ENCODE results near the gene TRIM62. TPM values are rescaled to one million over a fixed set of nuclear protein-coding genes. Genes with fewer than 3 reads are reported as not detected.

The TRIM62 gene
- total RNA-seq, 1 donor from 2014 or later, result 14.0 TPM

GRCh38 chr1:33150522-33150921, 31.3 kb downstream of the TRIM62 start:
- no peak for DNase-seq (ENCODE audit: extremely low spot score, unreplicated experiment)
- Mint-ChIP-seq H3K36me3 (peaks cover 14% of the 10 kb centered on the region), H3K4me3 (peak overlapping the region; percentile 3), H3K4me1 (ENCODE audit: unreplicated experiment) (peaks cover 38% of the 10 kb centered on the region), H3K27me3 (no peaks in the 10 kb centered on the region), H3K9me3 (no peaks in the 10 kb centered on the region), H3K27ac (peak overlapping the region; percentile 52)
- no peak for TF ChIP-seq CTCF (conservative IDR thresholded peaks at IDR 0.05)

GRCh38 chr1:33149453-33150190, 32.2 kb downstream of the TRIM62 start:
- Mint-ChIP-seq H3K4me1 (ENCODE audit: unreplicated experiment) (peaks cover 34% of the 10 kb centered on the region), H3K27ac (peak overlapping the region; percentile 52), H3K9me3 (no peaks in the 10 kb centered on the region), H3K36me3 (peaks cover 11% of the 10 kb centered on the region), H3K27me3 (no peaks in the 10 kb centered on the region), H3K4me3 (no peak overlapping the region)
- TF ChIP-seq CTCF (conservative IDR thresholded peaks at IDR 0.05), result no peak
- no peak for DNase-seq (ENCODE audit: extremely low spot score, unreplicated experiment)

- H3K4me1 Mint-ChIP-seq (ENCODE audit: unreplicated experiment), result peaks cover 30% of the 10 kb centered on the region
- H3K27me3 Mint-ChIP-seq, result no peaks in the 10 kb centered on the region
- H3K9me3 Mint-ChIP-seq, result no peaks in the 10 kb centered on the region
- peaks cover 6% of the 10 kb centered on the region for H3K36me3 Mint-ChIP-seq
- TF ChIP-seq CTCF (conservative IDR thresholded peaks at IDR 0.05), result no peak
- H3K27ac Mint-ChIP-seq, result no peak overlapping the region
- DNase-seq (ENCODE audit: extremely low spot score, unreplicated experiment), result no peak
- H3K4me3 Mint-ChIP-seq, result no peak overlapping the region
Measured at GRCh38 chr1:33148615-33149014, 33.2 kb downstream of the TRIM62 start.

- Mint-ChIP-seq H3K27ac (no peak overlapping the region), H3K9me3 (no peaks in the 10 kb centered on the region), H3K4me3 (no peak overlapping the region), H3K27me3 (no peaks in the 10 kb centered on the region), H3K36me3 (peaks cover 6% of the 10 kb centered on the region), H3K4me1 (ENCODE audit: unreplicated experiment) (peaks cover 36% of the 10 kb centered on the region)
- DNase-seq (ENCODE audit: extremely low spot score, unreplicated experiment), result no peak
- peak; percentile 50 for TF ChIP-seq CTCF (conservative IDR thresholded peaks at IDR 0.05)
Measured at GRCh38 chr1:33147997-33148314, 33.9 kb downstream of the TRIM62 start.

GRCh38 chr1:33147275-33147996, 34.4 kb downstream of the TRIM62 start:
- H3K4me1 Mint-ChIP-seq (ENCODE audit: unreplicated experiment), result peaks cover 34% of the 10 kb centered on the region
- H3K27me3 Mint-ChIP-seq, result no peaks in the 10 kb centered on the region
- no peak overlapping the region for H3K27ac Mint-ChIP-seq
- H3K36me3 Mint-ChIP-seq, result peaks cover 6% of the 10 kb centered on the region
- no peak for DNase-seq (ENCODE audit: extremely low spot score, unreplicated experiment)
- no peak for TF ChIP-seq CTCF (conservative IDR thresholded peaks at IDR 0.05)
- H3K4me3 Mint-ChIP-seq, result no peak overlapping the region
- H3K9me3 Mint-ChIP-seq, result no peaks in the 10 kb centered on the region
